Stimulated activated CD4-positive, alpha-beta T cell treated with anti-CD3 and anti-CD28 coated beads, Interleukin-2, amount 100 ng/mL, for 48 hours (primary cell): ENCODE measurements around the gene GTF3A.

ENCODE experiments used
- DNase-seq, 2 donors: peaks; one replicate each; pipeline ENCODE4 v3.0.0-alpha.2; 2020

Gene GTF3A

GRCh38 chr13:27405546-27406134 lies 18.8 kb upstream of the GTF3A start:
- no peak for DNase-seq

- peak in 1 of 2 donors; percentile 13 for DNase-seq
These were observed 18.1 kb upstream of the GTF3A start for GRCh38 chr13:27406178-27406939.

GRCh38 chr13:27408074-27408473 lies 16.3 kb upstream of the GTF3A start:
- DNase-seq = no peak

- no peak for DNase-seq
These were observed 15.4 kb upstream of the GTF3A start for GRCh38 chr13:27409013-27409412.

GRCh38 chr13:27411341-27411740 lies 13.1 kb upstream of the GTF3A start:
- no peak for DNase-seq

GRCh38 chr13:27415116-27415515 lies 9.3 kb upstream of the GTF3A start:
- no peak for DNase-seq

GRCh38 chr13:27419328-27419727 lies 5.1 kb upstream of the GTF3A start:
- no peak for DNase-seq

GRCh38 chr13:27421101-27421871 lies 3.1 kb upstream of the GTF3A start:
- no peak for DNase-seq

GRCh38 chr13:27423333-27423732 lies 1.1 kb upstream of the GTF3A start:
- DNase-seq = no peak

GRCh38 chr13:27425158-27425917 lies 919 bp downstream of the GTF3A start:
- peak in 1 of 2 donors; percentile 23 for DNase-seq

GRCh38 chr13:27425918-27426630 lies 1.7 kb downstream of the GTF3A start:
- DNase-seq = peak; percentile 50 to 61

GRCh38 chr13:27427641-27428040 lies 3.2 kb downstream of the GTF3A start:
- no peak for DNase-seq

GRCh38 chr13:27428160-27428559 lies 3.7 kb downstream of the GTF3A start:
- no peak for DNase-seq

- no peak for DNase-seq
These were observed 7.8 kb downstream of the GTF3A start for GRCh38 chr13:27432180-27432579.

- no peak for DNase-seq
These were observed 8.3 kb downstream of the GTF3A start for GRCh38 chr13:27432611-27433210.

- DNase-seq = no peak
These were observed 12.7 kb downstream of the GTF3A start for GRCh38 chr13:27437126-27437525.

GRCh38 chr13:27440408-27440807 lies 16.0 kb downstream of the GTF3A start:
- no peak for DNase-seq

GRCh38 chr13:27442071-27442647 lies 17.7 kb downstream of the GTF3A start:
- no peak for DNase-seq

GRCh38 chr13:27442797-27443196 lies 18.4 kb downstream of the GTF3A start:
- DNase-seq = no peak

GRCh38 chr13:27446986-27447583 lies 22.7 kb downstream of the GTF3A start:
- DNase-seq = no peak

GRCh38 chr13:27448308-27448707 lies 23.9 kb downstream of the GTF3A start:
- no peak for DNase-seq
